ENCODE results near the gene RXYLT1. TPM values are rescaled to one million over a fixed set of nuclear protein-coding genes. Genes with fewer than 3 reads are reported as not detected.

Gene RXYLT1
- total and polyA plus RNA-seq, 2 experiments from 2014 or later = 17.1 to 22.9 TPM

DNA sequence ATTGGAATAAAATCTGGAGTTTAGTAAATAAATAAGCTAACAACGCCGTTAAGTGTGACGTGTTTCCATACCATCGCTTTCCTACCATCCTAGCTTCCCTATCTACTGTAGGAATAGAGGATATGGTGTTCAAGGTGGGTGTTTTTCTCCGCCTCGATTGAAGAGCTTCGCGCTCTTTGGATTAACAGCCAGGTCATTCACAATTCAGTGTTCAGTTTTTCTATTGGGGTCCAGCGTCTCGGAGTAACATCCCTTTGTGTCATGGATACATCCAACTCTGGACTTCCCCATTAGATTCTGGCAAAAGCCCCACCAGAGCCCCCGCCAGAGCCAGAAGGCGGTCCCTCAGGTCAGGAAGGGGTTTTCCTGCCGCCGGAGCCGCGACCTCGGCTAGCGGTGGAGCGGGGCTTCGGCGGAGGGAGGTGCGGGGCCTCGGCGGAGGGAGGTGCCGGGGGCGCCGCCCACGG, 63.6 kb downstream of the RXYLT1 start:
- Histone ChIP-seq H3K4me2 (peak overlapping the region; percentile 82), H3K36me3 (replicated peaks; ENCODE audit: insufficient read depth, low read depth) (no peaks in the 10 kb centered on the region), H3K79me2 (peaks cover 28% of the 10 kb centered on the region), H3K4me1 (ENCODE audit: insufficient read depth) (peaks cover 4% of the 10 kb centered on the region), H3K27me3 (no peaks in the 10 kb centered on the region), H3K9me3 (ENCODE audit: low read depth) (no peaks in the 10 kb centered on the region), H2AFZ (peak overlapping the region; percentile 93), H3K9me2 (replicated peaks; ENCODE audit: insufficient read depth) (no peaks in the 10 kb centered on the region), H3K27ac (peak overlapping the region; percentile 52), H4K20me1 (ENCODE audit: insufficient read depth, poor library complexity, severe bottlenecking) (no peaks in the 10 kb centered on the region), H3K4me3 (peak overlapping the region; percentile 64)
- DNase-seq (ENCODE audit: low spot score) = no peak
- TF ChIP-seq, protein P1, sequence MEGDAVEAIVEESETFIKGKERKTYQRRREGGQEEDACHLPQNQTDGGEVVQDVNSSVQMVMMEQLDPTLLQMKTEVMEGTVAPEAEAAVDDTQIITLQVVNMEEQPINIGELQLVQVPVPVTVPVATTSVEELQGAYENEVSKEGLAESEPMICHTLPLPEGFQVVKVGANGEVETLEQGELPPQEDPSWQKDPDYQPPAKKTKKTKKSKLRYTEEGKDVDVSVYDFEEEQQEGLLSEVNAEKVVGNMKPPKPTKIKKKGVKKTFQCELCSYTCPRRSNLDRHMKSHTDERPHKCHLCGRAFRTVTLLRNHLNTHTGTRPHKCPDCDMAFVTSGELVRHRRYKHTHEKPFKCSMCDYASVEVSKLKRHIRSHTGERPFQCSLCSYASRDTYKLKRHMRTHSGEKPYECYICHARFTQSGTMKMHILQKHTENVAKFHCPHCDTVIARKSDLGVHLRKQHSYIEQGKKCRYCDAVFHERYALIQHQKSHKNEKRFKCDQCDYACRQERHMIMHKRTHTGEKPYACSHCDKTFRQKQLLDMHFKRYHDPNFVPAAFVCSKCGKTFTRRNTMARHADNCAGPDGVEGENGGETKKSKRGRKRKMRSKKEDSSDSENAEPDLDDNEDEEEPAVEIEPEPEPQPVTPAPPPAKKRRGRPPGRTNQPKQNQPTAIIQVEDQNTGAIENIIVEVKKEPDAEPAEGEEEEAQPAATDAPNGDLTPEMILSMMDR (IDR thresholded peaks at IDR 0.05; ENCODE audit: poor library complexity) = no peak
- TF ChIP-seq EZH2 (IDR thresholded peaks at IDR 0.05; ENCODE audit: borderline replicate concordance) (no peak), EZH2phosphoT487 (IDR thresholded peaks at IDR 0.05; ENCODE audit: low read depth, severe bottlenecking, unreplicated experiment) (no peak)
- 12% methylated on average over 24 of the region's 28 CpGs for WGBS (ENCODE audit: low lambda C conversion rate, missing lambda C conversion rate)

DNA sequence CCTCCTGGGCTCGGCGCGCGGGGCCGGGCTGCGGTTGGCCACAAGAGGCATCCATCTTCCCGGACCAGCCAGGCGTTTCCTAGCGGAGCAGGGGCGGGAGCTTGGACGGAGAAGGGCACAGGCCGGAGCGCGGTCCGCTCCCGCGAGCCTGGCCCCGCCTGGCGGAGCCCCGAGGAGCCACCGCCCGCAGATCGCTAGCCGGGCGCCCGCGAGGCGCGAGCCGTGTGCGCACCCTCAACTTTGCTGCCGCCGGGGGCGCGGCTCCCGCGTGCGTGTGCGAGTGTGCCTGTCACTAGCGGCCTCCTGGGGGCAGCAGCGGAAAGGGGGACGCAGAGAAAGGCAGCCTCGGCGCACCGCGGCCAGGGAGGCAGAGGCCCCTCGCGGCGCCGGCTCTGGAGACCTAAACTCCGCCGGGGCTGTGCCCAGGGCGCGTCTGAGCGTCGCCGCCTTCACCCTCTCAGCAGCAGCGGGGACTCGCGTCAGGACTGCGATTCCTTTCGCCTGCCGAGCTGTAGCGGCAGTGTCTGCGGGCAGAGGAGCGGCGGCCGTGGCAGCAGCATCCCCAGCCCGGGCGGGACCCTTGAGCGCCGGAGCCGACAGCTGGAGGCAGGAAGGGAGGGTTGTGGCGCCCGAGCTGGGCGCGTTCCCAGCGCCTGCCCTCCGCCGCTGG, 64.1 kb downstream of the RXYLT1 start:
- under 1% methylated on average over 78 of the region's 80 CpGs for WGBS (ENCODE audit: low lambda C conversion rate, missing lambda C conversion rate)

DNA sequence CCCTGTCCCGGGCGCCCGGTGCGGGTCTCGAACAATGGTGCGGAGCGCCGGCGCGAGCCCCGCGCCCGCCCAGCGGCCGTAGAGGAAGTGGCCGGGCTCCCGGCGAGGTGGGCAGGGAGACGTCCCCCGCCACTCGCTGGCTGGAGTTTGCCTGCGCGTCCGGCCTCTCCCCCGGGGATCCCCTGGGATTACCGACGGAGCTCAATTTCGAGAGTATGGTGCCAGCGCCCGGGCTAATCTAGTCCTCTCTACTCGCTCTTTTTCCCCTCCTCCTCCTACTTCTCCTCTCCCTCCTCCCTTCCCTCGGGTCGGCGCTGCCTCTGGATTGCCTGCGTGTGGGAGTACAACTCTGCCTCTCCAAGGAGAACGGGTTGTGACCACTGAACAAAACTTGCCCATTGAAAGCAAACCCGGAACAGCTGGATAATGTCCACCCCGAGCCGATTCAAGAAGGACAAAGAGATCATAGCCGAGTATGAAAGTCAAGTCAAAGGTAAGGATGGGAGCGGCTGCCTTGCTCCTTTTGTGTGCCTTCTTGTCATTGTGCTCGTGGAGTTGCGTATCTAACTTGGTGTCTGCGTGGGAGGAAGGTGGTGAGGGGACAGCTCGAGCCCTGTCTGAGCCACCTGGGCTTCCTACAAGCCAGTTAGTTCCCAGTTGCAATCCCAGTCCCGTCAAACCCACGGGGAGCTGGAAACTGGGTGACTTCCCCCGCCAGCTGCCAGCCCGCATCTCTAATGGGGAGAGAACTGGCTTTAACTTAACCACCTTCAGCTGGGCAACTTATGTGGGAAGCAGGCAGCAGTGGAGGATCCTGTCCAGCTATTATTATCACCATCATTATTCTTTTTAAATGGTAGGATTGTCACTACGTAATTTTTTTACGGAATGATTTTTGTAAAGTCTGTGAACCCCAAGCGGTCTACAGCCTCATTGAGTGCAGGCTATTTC, 65.0 kb downstream of the RXYLT1 start, which contains the start of gene SRGAP1:
Gene SRGAP1, plus strand, starts transcription at position 310 of the 951 bp plus-strand sequence. Its CDS starts 117 bp downstream, at position 427.
- peak within 1 kb of the TSS; percentile 93 for H2AFZ ChIP-seq
- no peaks in the 10 kb centered on the region for H3K9me2 ChIP-seq (replicated peaks; ENCODE audit: insufficient read depth)
- H3K4me3 ChIP-seq = peak within 1 kb of the TSS; percentile 75
- no peaks in the 10 kb centered on the region for H4K20me1 ChIP-seq (ENCODE audit: insufficient read depth, poor library complexity, severe bottlenecking)
- DNase-seq (ENCODE audit: low spot score) = peak; percentile 79
- peak within 1 kb of the TSS; percentile 89 for H3K27ac ChIP-seq
- H3K27me3 ChIP-seq = no peaks in the 10 kb centered on the region
- WGBS (ENCODE audit: low lambda C conversion rate, missing lambda C conversion rate) = 2% methylated on average over 49 of the region's 52 CpGs
- TF ChIP-seq, protein P1 (IDR thresholded peaks at IDR 0.05; ENCODE audit: poor library complexity) = peak; percentile 32
- no peak for TF ChIP-seq EZH2 (IDR thresholded peaks at IDR 0.05; ENCODE audit: borderline replicate concordance)
- H3K36me3 ChIP-seq (replicated peaks; ENCODE audit: insufficient read depth, low read depth) = no peaks in the 10 kb centered on the region
- H3K4me2 ChIP-seq = peak within 1 kb of the TSS; percentile 82
- H3K4me1 ChIP-seq (ENCODE audit: insufficient read depth) = peaks cover 13% of the 10 kb centered on the region
- H3K9me3 ChIP-seq (ENCODE audit: low read depth) = no peaks in the 10 kb centered on the region
- H3K79me2 ChIP-seq = peaks cover 42% of the 10 kb centered on the region

More for the DNA sequence above, 64.1 kb downstream of the RXYLT1 start:
- Histone ChIP-seq H3K36me3 (replicated peaks; ENCODE audit: insufficient read depth, low read depth) (no peaks in the 10 kb centered on the region), H3K4me3 (peak overlapping the region; percentile 75), H3K4me1 (ENCODE audit: insufficient read depth) (peaks cover 9% of the 10 kb centered on the region), H3K27me3 (no peaks in the 10 kb centered on the region), H2AFZ (peak overlapping the region; percentile 93), H3K4me2 (peak overlapping the region; percentile 82), H3K79me2 (peaks cover 34% of the 10 kb centered on the region), H3K9me2 (replicated peaks; ENCODE audit: insufficient read depth) (no peaks in the 10 kb centered on the region), H3K27ac (peak overlapping the region; percentile 89), H3K9me3 (ENCODE audit: low read depth) (no peaks in the 10 kb centered on the region), H4K20me1 (ENCODE audit: insufficient read depth, poor library complexity, severe bottlenecking) (no peaks in the 10 kb centered on the region)
- no peak for TF ChIP-seq EZH2phosphoT487 (IDR thresholded peaks at IDR 0.05; ENCODE audit: low read depth, severe bottlenecking, unreplicated experiment)
- TF ChIP-seq, protein P1 (IDR thresholded peaks at IDR 0.05; ENCODE audit: poor library complexity) = peak; percentile 98
- DNase-seq (ENCODE audit: low spot score) = peak; percentile 97

All from hepatocyte (in vitro differentiated cells).